ENCODE data around the gene ABI1.

GRCh38 chr10:26735435-26735834 lies 125.3 kb downstream of the ABI1 start:
- no peak for TF ChIP-seq POLR2A (IDR thresholded peaks at IDR 0.05)
- no peak for TF ChIP-seq CTCF (IDR thresholded peaks at IDR 0.05)
- no peak for TF ChIP-seq EP300 (IDR thresholded peaks at IDR 0.05)
